Right renal cortex interstitium (tissue), 3 donors: ENCODE measurements around the gene RNF126. TPM values are rescaled to one million over a fixed set of nuclear protein-coding genes. Genes with fewer than 3 reads are reported as not detected.

Source experiments
- DNase-seq, 3 donors: peaks; one replicate each; pipeline ENCODE4 v3.0.0-alpha.2; 2013; ENCODE audit warnings: low read depth in 3 of 3, low spot score in 2 of 3
- polyA plus RNA-seq, 3 donors: library from polyadenylated mRNA; unstranded; fragments of 120-200 nt; gene quantifications; one replicate each; pipeline ENCODE4 v1.2.1, GENCODE V29; 2013; ENCODE audit not compliant: insufficient read length in 3 of 3

The RNF126 gene
- polyA plus RNA-seq, 3 donors: 18.8 to 22.9 (median 21.4) TPM

GRCh38 chr19:664913-665443, 2.0 kb upstream of the RNF126 start:
- peak in 1 of 3 donors; percentile 48 for DNase-seq

- no peak for DNase-seq
Measured at GRCh38 chr19:663682-664117, 686 bp upstream of the RNF126 start.

GRCh38 chr19:662207-662961, 630 bp downstream of the RNF126 start:
- no peak for DNase-seq

- DNase-seq: no peak
Measured at GRCh38 chr19:661427-662196, 1.4 kb downstream of the RNF126 start.

DNA sequence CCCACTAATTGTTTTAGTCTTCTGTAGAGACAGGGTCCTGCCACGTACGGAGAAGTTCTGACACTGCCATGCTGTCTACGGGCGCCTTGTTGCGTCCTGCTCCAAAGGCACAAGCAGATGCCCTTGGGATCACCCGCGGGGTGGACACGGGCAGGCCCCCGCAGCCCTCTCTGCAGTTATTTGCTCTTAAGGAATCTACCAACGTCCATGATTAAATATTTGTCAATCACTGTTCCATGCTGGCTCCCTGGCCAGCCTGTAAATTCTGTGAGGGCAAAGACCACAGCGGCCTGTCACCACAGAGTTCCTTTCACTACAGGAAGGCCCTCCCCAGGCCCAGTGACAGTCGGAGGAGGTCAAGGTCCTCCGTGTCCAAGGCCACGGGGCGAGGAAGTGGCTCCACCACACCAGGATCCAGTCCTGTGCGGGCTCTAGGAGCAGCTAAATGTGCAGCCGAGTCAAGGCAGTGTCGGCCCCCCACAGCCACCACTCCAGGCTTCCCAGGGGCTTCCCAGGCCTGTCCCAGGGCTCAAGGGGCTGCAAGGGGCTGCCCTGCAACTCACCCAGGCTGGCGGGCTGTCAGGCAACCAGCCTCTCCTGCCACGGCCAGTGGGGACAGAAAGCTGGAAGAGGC, 2.1 kb downstream of the RNF126 start:
- DNase-seq: no peak

DNA sequence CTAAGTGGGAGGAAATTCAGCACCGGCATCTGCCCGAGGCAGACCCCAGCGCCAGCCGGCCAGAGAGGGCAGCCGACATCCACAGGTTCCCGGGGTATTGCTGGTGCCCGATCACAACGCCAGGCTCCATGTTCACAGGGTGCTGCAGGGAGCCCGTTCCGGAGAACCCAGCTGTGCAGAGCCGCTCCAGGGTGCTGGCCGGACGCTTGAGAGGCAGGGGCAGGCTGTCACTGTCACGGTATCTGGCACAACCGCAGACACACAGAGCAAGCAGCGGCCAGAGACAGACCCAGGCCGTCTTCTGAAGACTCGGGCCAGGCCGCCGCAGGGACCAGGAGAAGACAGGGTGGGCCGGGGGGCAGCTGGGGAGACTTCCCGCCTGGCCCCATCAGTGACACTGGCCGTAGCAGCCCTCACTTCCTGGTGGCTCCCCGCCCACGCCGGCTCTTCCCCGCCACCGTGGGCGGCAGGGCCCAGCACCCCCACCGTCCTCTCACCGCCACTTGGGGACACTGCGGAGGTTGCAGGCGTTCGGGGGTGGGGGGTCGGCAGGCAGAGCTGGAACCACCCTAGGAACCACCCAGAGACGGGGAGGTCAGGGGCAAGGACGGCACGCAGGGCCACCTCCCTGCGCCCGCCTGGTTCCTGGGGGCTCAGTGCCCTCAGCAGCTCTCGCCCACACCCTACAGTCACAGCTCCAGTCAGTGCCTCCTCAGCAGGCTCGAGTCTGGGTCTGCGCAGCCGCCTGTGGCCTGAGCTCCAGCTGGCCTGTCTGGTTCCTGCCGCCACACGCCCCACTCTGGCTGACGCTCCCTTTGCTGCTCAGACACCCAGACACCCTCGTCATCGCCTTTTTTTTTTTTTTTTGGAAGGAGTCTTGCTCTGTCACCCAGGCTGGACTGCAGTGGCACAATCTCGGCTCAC, 3.8 kb downstream of the RNF126 start:
- DNase-seq: no peak

- DNase-seq: no peak
Measured at GRCh38 chr19:658059-658839, 4.8 kb downstream of the RNF126 start.

DNA sequence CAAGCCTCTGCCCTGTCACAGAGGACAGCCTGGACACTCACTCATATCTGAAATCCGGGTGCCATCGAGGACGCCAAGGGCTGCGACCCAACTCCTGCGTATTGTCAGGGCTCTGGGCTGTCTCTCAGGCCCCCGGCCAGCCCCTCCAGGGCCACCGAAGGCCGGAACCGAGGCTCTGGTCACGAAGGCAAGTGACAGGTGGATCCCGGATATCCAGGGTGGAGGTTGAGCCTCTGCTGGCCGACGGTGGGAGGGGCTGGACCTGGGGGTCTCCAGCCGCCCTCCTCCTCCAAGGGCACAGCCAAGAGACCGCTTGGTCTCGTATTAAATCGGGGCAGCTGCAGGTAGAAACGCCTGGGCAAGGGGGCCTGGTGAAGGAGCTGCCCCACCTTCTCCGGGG, 5.4 kb downstream of the RNF126 start:
- DNase-seq: no peak

- no peak for DNase-seq
Measured at GRCh38 chr19:656751-657559, 6.1 kb downstream of the RNF126 start.

GRCh38 chr19:655691-656090, 7.3 kb downstream of the RNF126 start:
- DNase-seq: no peak

DNA sequence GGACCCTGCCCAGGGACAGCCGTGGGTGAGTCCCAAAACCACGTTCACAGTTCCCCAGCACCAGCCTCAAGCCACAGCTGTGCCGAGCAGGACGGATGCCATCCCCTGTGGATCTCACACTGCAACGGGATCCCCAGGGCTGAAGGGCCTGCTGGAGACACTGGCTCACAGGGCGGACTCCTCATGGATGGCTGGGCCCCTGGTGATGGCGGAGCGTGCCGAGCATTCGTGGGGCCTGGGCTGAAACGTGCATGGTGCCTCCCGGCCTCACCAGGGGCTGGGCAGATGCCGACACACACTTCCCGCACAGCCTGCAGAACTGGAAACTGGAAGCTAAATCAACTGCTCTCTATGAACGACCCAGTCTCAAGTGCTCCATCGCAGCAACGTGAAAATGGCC, 9.6 kb downstream of the RNF126 start:
- no peak for DNase-seq

GRCh38 chr19:652467-653389, 10.3 kb downstream of the RNF126 start:
- DNase-seq: no peak

DNA sequence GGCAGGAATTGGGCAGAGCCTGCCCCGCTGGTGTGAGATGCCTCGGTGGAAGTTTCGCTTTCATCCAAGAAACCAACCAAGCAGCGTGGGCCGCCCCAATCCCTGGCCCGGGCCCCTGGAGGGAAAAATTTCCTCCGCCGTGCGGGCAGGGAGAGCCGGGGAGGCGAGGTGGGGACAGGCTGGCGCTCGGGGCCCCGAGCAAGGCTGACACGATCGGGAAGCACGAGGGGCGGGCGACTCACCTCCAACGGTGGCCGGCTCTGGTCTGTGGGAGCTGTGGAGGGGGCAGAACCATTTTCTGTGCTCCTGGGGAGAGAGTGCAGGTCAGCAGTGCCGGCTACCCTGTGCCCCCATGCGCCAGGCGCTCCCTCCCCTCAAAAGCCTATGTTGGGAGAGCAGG, 11.0 kb downstream of the RNF126 start:
- no peak for DNase-seq

DNA sequence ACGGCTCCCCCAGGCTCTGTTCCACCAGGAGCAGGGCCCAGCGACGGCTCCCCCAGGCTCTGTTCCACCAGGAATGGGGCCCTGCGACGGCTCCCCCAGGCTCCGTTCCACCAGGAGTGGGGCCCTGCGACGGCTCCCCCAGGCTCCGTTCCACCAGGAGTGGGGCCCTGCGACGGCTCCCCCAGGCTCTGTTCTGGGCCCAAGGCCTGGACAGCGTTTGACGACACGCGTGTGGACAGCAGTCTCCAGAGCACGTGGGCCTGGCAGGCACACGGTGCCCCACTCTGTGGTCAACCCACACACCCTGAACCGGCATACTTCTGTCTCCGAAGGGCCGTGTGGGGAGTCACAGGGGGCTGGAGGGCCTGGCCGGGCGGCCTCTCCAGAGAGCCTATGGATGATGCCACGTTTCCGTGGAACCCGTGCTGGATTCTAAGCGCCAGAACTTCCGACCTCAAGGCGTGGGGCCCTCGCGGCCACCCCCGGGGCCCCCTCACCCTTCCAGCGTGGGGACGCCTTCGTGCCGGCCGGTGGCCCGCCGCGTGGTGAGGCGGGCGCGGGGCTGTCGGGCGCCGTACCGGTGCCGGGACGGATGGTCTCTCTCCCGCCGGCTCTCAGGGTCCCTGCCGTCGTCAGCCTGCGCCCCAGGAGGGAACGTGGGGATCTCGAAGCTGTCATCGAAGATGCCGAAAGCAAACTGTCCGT, 11.7 kb downstream of the RNF126 start:
- DNase-seq: no peak

GRCh38 chr19:650121-650520, 12.9 kb downstream of the RNF126 start:
- no peak for DNase-seq

DNA sequence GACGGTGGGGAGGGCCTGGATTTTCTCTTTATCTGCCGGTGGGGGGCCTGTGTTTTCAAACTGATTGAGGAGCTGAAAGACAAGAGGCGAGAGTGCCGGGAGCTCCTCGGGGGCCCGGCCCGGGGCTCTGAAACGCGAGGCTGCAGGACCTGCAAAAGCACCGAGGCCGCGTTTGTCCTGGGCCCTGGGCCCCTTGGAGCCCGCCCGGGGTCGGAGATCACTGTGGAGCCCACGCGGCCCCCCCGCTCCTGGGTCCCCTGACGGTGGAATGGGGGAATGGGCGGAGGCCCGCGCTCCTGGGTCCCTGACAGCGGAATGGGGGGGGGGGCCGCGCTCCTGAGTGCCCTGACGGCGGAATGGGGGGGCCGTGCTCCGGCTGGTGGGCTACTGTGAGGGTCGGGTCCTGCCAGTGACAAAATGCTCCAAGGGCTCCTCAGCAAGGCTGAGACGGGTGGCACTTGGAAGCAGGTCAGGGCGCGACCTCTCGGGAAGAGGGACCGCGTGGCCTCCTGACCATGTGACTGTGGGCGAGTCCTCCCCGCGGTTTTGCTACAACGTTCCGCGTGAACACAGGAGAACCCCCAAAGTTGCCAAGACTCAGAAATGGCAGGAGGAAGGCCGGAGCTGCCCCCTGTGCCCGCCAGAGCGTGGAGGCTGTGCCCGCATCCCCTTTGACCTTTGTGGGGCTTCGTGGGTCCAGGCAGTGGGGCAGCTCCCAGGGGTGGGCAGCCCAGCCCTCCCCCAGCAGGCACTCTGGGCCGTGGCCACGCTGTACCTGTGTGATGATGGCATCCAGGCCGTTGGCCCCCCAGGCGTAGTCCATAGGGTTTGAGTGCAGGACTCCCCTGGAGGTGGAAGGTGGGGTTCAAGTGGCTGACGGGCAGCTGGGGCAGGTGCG, 13.9 kb downstream of the RNF126 start:
- no peak for DNase-seq
